MV-4-11 (cell line): ENCODE results near the gene PRELP.
A peak's percentile ranks its signal among the peaks of the same experiment; 100 is the strongest.

Experiments used
- DNase-seq: peaks from one replicate; lab custom pipeline; 2025; lab: John Stamatoyannopoulos, UW

The PRELP gene

DNA sequence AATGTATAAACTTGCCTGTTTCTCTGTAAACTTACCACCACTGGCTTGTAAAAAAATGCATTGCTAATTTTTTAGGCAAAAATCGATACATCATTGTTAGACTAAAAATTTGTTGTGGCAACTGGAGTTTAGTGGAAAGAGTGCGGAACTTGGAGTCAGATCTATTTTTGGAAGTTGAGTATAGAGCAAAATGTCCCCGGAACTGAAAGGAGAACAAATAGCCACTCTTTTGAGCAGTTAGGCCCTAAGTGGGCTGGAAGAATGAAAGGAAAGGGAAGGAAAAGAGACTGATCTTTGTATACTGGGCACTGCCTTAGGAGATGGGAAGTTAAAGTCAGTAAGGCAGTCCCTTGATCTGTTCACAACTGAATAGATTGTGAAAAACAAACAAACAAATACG, 48.5 kb downstream of the PRELP start:
- peak; percentile 55 for DNase-seq

DNA sequence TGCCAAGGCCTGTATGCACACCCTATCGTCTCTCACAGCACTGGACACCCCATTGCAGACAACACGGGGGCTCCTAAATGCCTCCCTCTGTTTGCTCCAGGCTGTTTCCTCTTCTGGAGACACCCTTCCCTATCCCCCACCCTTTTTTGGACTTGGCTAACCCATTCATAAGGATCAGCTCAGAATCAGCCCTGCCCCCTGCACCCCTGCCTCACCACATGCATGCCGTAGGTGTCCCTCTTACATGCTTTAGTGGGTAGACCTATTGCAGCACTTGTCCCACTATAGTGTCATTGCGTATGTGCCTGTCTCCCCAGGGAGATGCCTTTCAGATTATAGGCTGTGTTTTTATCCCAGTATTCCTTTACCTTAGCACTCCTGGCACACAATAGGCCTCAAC, 49.2 kb downstream of the PRELP start:
- no peak for DNase-seq

DNA sequence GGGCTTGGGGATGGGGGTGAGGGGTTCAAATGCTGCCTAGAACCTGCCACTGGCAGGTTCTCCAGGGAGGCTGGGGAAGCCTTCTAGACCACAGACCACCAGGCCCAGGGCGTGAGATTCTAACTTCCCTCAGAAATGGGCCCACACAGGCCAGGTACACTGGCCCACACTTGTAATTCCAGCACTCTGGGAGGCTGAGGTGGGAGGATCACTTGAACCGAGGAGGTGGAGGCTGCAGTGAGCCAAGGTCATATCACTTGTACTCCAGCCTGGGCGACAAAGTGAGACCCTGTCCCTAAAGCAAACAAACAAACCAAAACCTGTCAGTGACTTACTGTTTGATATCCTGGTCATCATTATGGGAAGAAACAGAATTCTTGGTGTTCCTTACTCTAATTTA, 50.1 kb downstream of the PRELP start:
- no peak for DNase-seq

DNA sequence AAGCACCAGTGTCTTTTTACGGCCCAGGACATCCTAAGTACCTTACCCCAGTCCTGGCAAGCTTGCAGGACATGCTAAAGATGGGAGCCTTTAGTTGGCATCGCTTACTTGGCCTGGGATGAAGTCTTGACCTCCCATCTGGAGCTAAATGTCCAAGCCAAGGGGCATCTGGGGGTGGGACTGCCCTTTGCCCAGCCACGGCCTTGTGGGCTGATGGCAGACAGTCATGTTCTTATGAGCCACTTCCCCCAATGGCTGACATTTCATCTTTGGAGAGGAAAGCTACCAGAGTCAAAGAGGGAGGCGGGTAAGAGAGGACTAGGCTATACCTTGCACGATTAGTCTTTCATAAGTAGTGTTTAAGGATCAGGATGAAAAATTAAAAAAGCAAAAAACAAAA, 50.5 kb downstream of the PRELP start:
- no peak for DNase-seq

GRCh38 chr1:203526572-203526971, 51.0 kb downstream of the PRELP start:
- DNase-seq = no peak

GRCh38 chr1:203527013-203527412, 51.4 kb downstream of the PRELP start:
- DNase-seq = no peak

DNA sequence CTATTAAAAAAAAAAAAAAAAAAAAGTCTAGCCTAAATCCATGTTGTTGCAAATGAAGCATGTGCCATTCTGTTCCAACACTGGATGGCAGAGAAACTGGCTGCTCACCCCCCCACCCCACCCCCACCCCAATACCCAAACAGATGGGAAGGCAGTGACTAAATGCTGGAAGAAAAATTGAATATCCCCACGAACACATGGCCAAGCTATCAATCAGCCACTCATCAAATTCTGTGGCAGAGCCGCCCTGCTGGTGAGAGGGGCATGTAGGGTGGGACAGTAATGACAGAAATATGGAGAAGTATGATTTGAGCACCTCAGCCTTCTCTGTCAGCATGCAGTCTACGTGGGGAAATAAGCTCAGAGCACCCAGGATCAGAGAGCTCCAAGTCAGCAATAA, 52.5 kb downstream of the PRELP start:
- DNase-seq = no peak

GRCh38 chr1:203528976-203529835, 53.6 kb downstream of the PRELP start:
- DNase-seq = peak; percentile 25

GRCh38 chr1:203531063-203531462, 55.5 kb downstream of the PRELP start:
- DNase-seq = no peak

GRCh38 chr1:203534012-203534411, 58.4 kb downstream of the PRELP start:
- no peak for DNase-seq

GRCh38 chr1:203534526-203534925, 58.9 kb downstream of the PRELP start:
- DNase-seq = no peak

DNA sequence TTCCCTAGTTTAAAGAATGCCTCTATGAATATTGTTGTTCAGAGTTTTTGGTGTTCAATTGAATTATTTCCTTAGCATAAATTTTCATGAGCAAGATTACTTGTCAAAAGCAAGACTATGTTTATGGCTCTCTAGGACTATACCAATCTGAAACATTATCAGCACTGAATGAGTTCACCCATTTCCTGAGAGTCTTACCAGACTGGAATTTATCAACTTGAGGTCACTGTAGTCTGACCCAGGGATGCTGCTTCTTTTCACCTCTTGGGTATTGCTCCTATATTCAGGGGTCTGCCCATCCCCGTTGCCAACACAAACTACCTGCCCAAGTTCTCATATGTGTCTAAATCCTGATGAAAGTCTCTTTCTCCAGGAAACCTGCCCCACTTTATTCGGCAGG, 61.0 kb downstream of the PRELP start:
- DNase-seq = no peak

- peak; percentile 80 for DNase-seq
These were observed 61.4 kb downstream of the PRELP start for GRCh38 chr1:203536980-203537455.

GRCh38 chr1:203537806-203538464, 62.3 kb downstream of the PRELP start:
- no peak for DNase-seq

DNA sequence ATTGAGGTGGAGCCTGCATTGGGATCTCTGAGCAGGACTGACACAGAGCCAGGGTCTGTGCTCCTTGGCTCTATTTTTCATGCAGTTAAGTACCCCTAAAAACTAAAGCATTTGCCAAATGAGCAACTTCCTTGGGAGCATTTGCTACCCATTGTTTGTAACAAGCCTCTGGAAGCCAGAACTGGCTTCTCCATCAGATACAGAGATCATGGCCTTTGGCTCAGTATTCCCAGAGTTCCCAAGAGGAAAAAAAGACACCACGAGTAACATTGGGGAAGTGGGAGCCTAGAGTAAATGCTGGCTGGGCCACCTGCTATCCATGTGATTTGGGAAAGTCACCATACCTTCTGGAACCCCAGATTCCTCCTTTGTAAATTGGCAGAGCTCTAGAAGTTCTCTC, 63.1 kb downstream of the PRELP start:
- DNase-seq = no peak

- no peak for DNase-seq
These were observed 64.4 kb downstream of the PRELP start for GRCh38 chr1:203539831-203540546.
